ENCODE data around the gene AGGF1. TPM values are rescaled to one million over a fixed set of nuclear protein-coding genes. Genes with fewer than 3 reads are reported as not detected.

AGGF1 gene
- total and polyA plus RNA-seq, 2 experiments from 2014 or later = 32.8 to 33.7 TPM

GRCh38 chr5:77035950-77036349, 5.7 kb downstream of the AGGF1 start:
- Histone ChIP-seq H3K9me3 (ENCODE audit: low read depth) (no peaks in the 10 kb centered on the region), H3K36me3 (peaks cover 46% of the 10 kb centered on the region), H3K27ac (no peak overlapping the region), H3K4me1 (ENCODE audit: low read depth) (peaks cover 8% of the 10 kb centered on the region), H3K27me3 (no peaks in the 10 kb centered on the region), H3K4me3 (no peak overlapping the region)
- no peak for TF ChIP-seq CTCF (IDR thresholded peaks at IDR 0.05; ENCODE audit: low read depth, low read length)
- DNase-seq (ENCODE audit: low read depth in 1 of 2, low spot score in 1 of 2) = no peak

- Histone ChIP-seq H3K27ac (no peak overlapping the region), H3K4me3 (no peak overlapping the region), H3K36me3 (peaks cover 23% of the 10 kb centered on the region), H3K27me3 (no peaks in the 10 kb centered on the region), H3K4me1 (ENCODE audit: low read depth) (no peaks in the 10 kb centered on the region), H3K9me3 (ENCODE audit: low read depth) (no peaks in the 10 kb centered on the region)
- TF ChIP-seq CTCF (IDR thresholded peaks at IDR 0.05; ENCODE audit: low read depth, low read length) = no peak
- DNase-seq (ENCODE audit: low read depth in 1 of 2, low spot score in 1 of 2) = no peak
Measured at GRCh38 chr5:77046416-77047073, 16.3 kb downstream of the AGGF1 start.

GRCh38 chr5:77064040-77064439, 33.8 kb downstream of the AGGF1 start:
- Histone ChIP-seq H3K27ac (no peak overlapping the region), H3K9me3 (ENCODE audit: low read depth) (no peaks in the 10 kb centered on the region), H3K4me1 (ENCODE audit: low read depth) (no peaks in the 10 kb centered on the region), H3K36me3 (peaks cover 45% of the 10 kb centered on the region), H3K27me3 (no peaks in the 10 kb centered on the region), H3K4me3 (no peak overlapping the region)
- DNase-seq (ENCODE audit: low read depth in 1 of 2, low spot score in 1 of 2) = no peak
- no peak for TF ChIP-seq CTCF (IDR thresholded peaks at IDR 0.05; ENCODE audit: low read depth, low read length)

GRCh38 chr5:77065256-77065655, 35.1 kb downstream of the AGGF1 start:
- no peak for TF ChIP-seq CTCF (IDR thresholded peaks at IDR 0.05; ENCODE audit: low read depth, low read length)
- Histone ChIP-seq H3K36me3 (peaks cover 35% of the 10 kb centered on the region), H3K27ac (no peak overlapping the region), H3K27me3 (no peaks in the 10 kb centered on the region), H3K4me1 (ENCODE audit: low read depth) (no peaks in the 10 kb centered on the region), H3K9me3 (ENCODE audit: low read depth) (no peaks in the 10 kb centered on the region), H3K4me3 (no peak overlapping the region)
- no peak for DNase-seq (ENCODE audit: low read depth in 1 of 2, low spot score in 1 of 2)

- no peaks in the 10 kb centered on the region for H3K27me3 ChIP-seq
- H3K36me3 ChIP-seq = peaks cover 26% of the 10 kb centered on the region
- H3K27ac ChIP-seq = no peak overlapping the region
- no peaks in the 10 kb centered on the region for H3K9me3 ChIP-seq (ENCODE audit: low read depth)
- no peak for DNase-seq (ENCODE audit: low read depth in 1 of 2, low spot score in 1 of 2)
- no peak for TF ChIP-seq CTCF (IDR thresholded peaks at IDR 0.05; ENCODE audit: low read depth, low read length)
- no peaks in the 10 kb centered on the region for H3K4me1 ChIP-seq (ENCODE audit: low read depth)
- no peak overlapping the region for H3K4me3 ChIP-seq
Measured at GRCh38 chr5:77066184-77066583, 36.0 kb downstream of the AGGF1 start.
